ENCODE data around the gene GGT7. TPM values are rescaled to one million over a fixed set of nuclear protein-coding genes. Genes with fewer than 3 reads are reported as not detected.
"Not testable (repeated sequence)": the region's sequence is repeated elsewhere in the genome, so short reads cannot be mapped to it uniquely, and the experiment has no call there.

The GGT7 gene
- total RNA-seq, 2 donors from 2014 or later, result 7.3 to 21.1 TPM

GRCh38 chr20:34892671-34893070 is 20.0 kb upstream of the GGT7 start:
- no peaks in the 10 kb centered on the region for H3K36me3 Mint-ChIP-seq (ENCODE audit: low read depth)
- no peak for ATAC-seq (replicated peaks)
- H3K4me1 Mint-ChIP-seq, result peaks cover 34% of the 10 kb centered on the region
- peak overlapping the region; percentile 43 for H3K4me3 Mint-ChIP-seq
- no peaks in the 10 kb centered on the region for H3K9me3 Mint-ChIP-seq
- H3K27me3 Mint-ChIP-seq, result no peaks in the 10 kb centered on the region
- H3K27ac Mint-ChIP-seq, result peak overlapping the region; percentile 81

GRCh38 chr20:34891166-34892062 is 18.8 kb upstream of the GGT7 start:
- Mint-ChIP-seq H3K9me3 (no peaks in the 10 kb centered on the region), H3K36me3 (ENCODE audit: low read depth) (no peaks in the 10 kb centered on the region), H3K4me1 (peaks cover 34% of the 10 kb centered on the region), H3K27ac (peak overlapping the region; percentile 81), H3K27me3 (no peaks in the 10 kb centered on the region), H3K4me3 (peak overlapping the region; percentile 43)
- ATAC-seq (replicated peaks), result peak; percentile 96

DNA sequence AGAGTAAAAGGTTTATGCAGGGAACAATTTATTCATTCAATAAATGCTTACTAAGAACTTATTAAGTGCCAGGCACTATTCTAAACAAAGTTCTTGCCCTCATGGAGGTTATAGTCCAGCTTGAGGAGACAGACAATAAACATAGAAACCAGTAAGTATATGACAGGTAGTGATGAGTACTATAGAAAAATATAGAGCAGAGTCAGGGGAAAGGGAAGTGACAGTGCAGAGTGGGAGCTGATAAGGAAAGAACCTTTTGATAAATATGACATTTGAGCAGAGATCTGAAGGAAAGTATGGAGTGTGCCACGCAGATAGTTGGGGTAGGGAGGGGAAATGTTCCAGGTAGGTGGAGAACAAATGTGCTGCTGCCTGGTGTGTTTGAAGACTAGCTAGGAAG is 15.8 kb upstream of the GGT7 start:
- Mint-ChIP-seq H3K4me1 (peaks cover 34% of the 10 kb centered on the region), H3K27ac (no peak overlapping the region), H3K9me3 (no peaks in the 10 kb centered on the region), H3K4me3 (no peak overlapping the region), H3K36me3 (ENCODE audit: low read depth) (peaks cover 14% of the 10 kb centered on the region), H3K27me3 (no peaks in the 10 kb centered on the region)
- ATAC-seq (replicated peaks), result no peak

- no peaks in the 10 kb centered on the region for H3K9me3 Mint-ChIP-seq
- no peak overlapping the region for H3K4me3 Mint-ChIP-seq
- peaks cover 33% of the 10 kb centered on the region for H3K4me1 Mint-ChIP-seq
- no peak for ATAC-seq (replicated peaks)
- no peak overlapping the region for H3K27ac Mint-ChIP-seq
- H3K36me3 Mint-ChIP-seq (ENCODE audit: low read depth), result peaks cover 28% of the 10 kb centered on the region
- no peaks in the 10 kb centered on the region for H3K27me3 Mint-ChIP-seq
Measured at GRCh38 chr20:34887023-34887422, 14.4 kb upstream of the GGT7 start.

GRCh38 chr20:34886122-34886521 is 13.5 kb upstream of the GGT7 start:
- no peak overlapping the region for H3K4me3 Mint-ChIP-seq
- H3K9me3 Mint-ChIP-seq, result no peaks in the 10 kb centered on the region
- H3K36me3 Mint-ChIP-seq (ENCODE audit: low read depth), result peaks cover 28% of the 10 kb centered on the region
- ATAC-seq (replicated peaks), result no peak
- H3K27me3 Mint-ChIP-seq, result no peaks in the 10 kb centered on the region
- H3K4me1 Mint-ChIP-seq, result peaks cover 26% of the 10 kb centered on the region
- H3K27ac Mint-ChIP-seq, result no peak overlapping the region

- Mint-ChIP-seq H3K9me3 (no peaks in the 10 kb centered on the region), H3K27me3 (no peaks in the 10 kb centered on the region), H3K27ac (peak overlapping the region; percentile 7), H3K4me3 (no peak overlapping the region), H3K4me1 (peaks cover 13% of the 10 kb centered on the region), H3K36me3 (ENCODE audit: low read depth) (peaks cover 28% of the 10 kb centered on the region)
- no peak for ATAC-seq (replicated peaks)
Measured at GRCh38 chr20:34884260-34884659, 11.6 kb upstream of the GGT7 start.

DNA sequence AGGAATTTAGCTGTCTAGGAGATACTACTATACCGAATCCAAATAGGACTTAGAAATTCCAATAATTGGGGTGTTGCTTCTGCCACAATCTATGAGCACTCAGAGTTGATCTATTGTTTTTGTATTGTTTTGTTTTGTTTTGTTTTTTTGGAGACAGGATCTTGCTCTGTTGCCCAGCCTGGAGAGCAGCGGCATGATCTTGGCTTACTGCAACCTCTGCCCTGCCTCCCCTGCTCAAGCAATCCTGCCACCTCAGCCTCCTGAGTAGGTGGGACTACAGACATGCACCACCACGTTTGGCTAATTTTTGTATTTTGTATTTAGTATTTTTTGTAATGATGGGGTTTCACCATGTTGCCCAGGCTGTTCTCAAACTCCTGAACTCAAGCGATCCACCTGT is 11.2 kb upstream of the GGT7 start:
- H3K4me1 Mint-ChIP-seq, result peaks cover 17% of the 10 kb centered on the region
- peaks cover 28% of the 10 kb centered on the region for H3K36me3 Mint-ChIP-seq (ENCODE audit: low read depth)
- H3K27me3 Mint-ChIP-seq, result no peaks in the 10 kb centered on the region
- peak overlapping the region; percentile 7 for H3K27ac Mint-ChIP-seq
- no peaks in the 10 kb centered on the region for H3K9me3 Mint-ChIP-seq
- no peak for ATAC-seq (replicated peaks)
- H3K4me3 Mint-ChIP-seq, result no peak overlapping the region

DNA sequence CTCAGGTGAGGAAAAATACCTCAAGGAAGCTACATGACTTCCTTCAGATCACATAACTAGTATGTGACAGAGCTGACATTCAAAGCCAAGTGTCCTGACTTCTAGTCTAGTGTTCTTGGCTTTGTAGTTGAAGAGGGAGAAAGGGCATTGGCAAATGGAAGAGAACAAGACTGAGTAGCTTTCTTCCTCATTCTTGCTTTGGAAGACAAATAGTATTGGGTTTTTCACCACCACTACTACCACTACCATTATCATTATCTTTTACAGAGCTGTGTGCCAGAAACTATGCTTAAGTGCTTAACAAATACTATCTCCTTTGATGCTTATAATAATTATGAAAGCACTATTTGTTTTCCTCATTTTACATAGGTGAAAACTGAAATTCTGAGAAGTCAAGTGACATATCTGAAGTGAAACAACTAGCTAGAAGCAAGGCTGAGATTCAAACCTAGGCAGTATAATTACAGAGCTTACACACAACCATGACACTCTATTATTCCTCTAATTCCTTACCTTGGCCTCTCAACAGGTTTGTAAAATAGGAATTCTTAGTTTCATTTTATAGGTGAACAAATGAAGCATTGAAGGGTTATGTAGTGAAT is 10.5 kb upstream of the GGT7 start:
- Mint-ChIP-seq H3K9me3 (no peaks in the 10 kb centered on the region), H3K4me3 (no peak overlapping the region), H3K27me3 (no peaks in the 10 kb centered on the region), H3K4me1 (peaks cover 12% of the 10 kb centered on the region), H3K27ac (peak overlapping the region; percentile 7), H3K36me3 (ENCODE audit: low read depth) (peaks cover 28% of the 10 kb centered on the region)
- ATAC-seq (replicated peaks), result peak; percentile 77

DNA sequence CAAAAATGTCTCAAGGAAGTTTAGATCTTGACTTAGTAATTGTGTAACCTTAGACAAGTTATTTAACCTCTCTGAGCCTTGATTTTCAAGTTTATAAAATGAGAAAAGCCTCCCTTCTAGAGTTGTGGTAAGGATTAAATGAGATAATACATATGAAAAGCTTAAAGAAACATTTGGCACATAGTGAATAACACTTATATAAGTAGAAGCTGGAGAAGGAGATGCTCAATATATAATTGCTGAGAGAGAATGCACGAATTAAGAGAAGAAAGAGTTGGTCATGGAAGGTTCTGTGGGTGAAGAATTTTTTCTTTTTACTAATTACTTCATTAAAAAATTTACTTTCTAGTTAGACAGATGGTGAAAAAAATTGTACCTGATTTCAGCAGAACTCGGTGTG is 9.0 kb upstream of the GGT7 start:
- ATAC-seq (replicated peaks), result no peak
- peaks cover 28% of the 10 kb centered on the region for H3K36me3 Mint-ChIP-seq (ENCODE audit: low read depth)
- H3K4me1 Mint-ChIP-seq, result peaks cover 12% of the 10 kb centered on the region
- no peaks in the 10 kb centered on the region for H3K27me3 Mint-ChIP-seq
- peak overlapping the region; percentile 6 for H3K27ac Mint-ChIP-seq
- H3K9me3 Mint-ChIP-seq, result no peaks in the 10 kb centered on the region
- no peak overlapping the region for H3K4me3 Mint-ChIP-seq

DNA sequence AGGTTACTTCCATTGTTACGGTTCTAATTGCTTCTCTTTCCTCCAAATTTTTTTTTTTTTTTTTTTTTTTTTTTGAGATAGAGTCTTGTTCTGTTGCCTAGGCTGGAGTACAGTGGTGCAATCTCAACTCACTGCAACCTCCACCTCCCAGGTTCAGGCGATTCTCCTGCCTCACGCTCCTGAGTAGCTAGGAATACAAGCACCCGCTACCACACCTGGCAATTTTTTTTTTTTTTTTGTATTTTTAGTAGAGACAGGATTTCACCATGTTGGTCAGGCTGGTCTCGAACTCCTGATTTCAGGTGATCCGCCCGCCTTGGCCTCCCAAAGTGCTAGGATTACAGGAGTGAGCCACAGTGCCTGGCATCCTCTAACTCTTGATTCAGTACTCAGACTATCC is 8.3 kb upstream of the GGT7 start:
- not testable (repeated sequence) for H3K4me3 Mint-ChIP-seq; H3K27ac Mint-ChIP-seq; H3K9me3 Mint-ChIP-seq; ATAC-seq (replicated peaks); H3K27me3 Mint-ChIP-seq
- H3K4me1 Mint-ChIP-seq, result peaks cover 13% of the 10 kb centered on the region
- H3K36me3 Mint-ChIP-seq (ENCODE audit: low read depth), result peaks cover 28% of the 10 kb centered on the region

GRCh38 chr20:34880215-34880850 is 7.7 kb upstream of the GGT7 start:
- Mint-ChIP-seq H3K9me3 (no peaks in the 10 kb centered on the region), H3K27me3 (no peaks in the 10 kb centered on the region), H3K4me1 (peaks cover 16% of the 10 kb centered on the region), H3K27ac (no peak overlapping the region), H3K4me3 (no peak overlapping the region), H3K36me3 (ENCODE audit: low read depth) (peaks cover 28% of the 10 kb centered on the region)
- no peak for ATAC-seq (replicated peaks)

DNA sequence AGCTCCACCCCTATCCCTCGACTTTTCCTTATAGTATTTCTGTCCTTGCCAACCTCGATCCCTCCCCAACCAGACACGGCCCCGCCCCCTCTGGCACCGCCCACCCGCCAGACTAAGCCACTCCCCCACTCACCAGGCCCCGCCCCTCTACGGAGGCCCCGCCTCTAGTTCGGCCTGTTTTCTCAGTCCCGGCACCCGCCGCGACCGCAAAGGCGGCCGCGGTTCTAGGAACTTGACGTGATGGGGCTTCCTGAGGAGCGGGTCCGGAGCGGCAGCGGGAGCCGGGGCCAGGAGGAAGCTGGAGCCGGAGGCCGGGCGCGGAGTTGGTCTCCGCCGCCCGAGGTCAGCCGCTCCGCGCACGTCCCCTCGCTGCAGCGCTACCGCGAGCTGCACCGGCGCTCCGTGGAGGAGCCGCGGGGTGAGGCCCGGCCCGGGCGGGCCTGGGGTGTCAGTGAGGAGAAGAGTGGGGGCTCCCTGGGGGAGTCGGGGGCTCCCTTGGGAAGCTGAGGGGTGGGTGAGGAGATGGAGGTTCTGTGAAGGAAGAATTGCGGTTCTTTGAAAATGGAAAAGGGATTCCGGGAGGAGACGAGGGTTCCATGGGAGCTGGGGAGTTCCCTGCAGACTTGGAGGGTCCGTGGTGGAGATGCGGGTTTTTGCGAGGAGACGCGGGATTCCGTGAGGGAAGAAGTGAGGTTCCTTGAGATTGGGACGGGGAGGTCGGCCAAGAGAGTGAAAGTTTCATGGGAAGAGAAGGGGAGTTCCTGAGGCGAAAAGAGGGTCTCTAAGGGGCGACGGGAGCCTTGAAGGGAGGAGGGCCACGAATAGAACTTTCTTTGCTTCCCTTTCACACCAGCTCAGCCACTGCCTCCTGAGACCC is 4.0 kb upstream of the GGT7 start, which contains the start of gene ACSS2:
TSS of gene ACSS2 (plus strand) at position 207 of the 877 bp plus-strand sequence. CDS start at position 241, 34 bp downstream.
- Mint-ChIP-seq H3K4me1 (peaks cover 30% of the 10 kb centered on the region), H3K27ac (peak within 1 kb of the TSS; percentile 88), H3K36me3 (ENCODE audit: low read depth) (no peaks in the 10 kb centered on the region), H3K4me3 (peak within 1 kb of the TSS; percentile 93), H3K9me3 (no peaks in the 10 kb centered on the region), H3K27me3 (no peaks in the 10 kb centered on the region)
- peak; percentile 48 for ATAC-seq (replicated peaks)

- H3K27me3 Mint-ChIP-seq, result no peaks in the 10 kb centered on the region
- H3K36me3 Mint-ChIP-seq (ENCODE audit: low read depth), result no peaks in the 10 kb centered on the region
- H3K27ac Mint-ChIP-seq, result peak overlapping the region; percentile 88
- H3K4me3 Mint-ChIP-seq, result peak overlapping the region; percentile 93
- H3K9me3 Mint-ChIP-seq, result no peaks in the 10 kb centered on the region
- ATAC-seq (replicated peaks), result peak; percentile 89
- H3K4me1 Mint-ChIP-seq, result peaks cover 33% of the 10 kb centered on the region
Measured at GRCh38 chr20:34875642-34876405, 3.2 kb upstream of the GGT7 start.

All from activated T-helper 17 cell treated with anti-CD3 and anti-CD28 coated beads, Interleukin-2, amount 50 U/mL, for 72 hours (primary cell).